Heart right ventricle (tissue), 16 donors: ENCODE results near the gene LAGE3. TPM values are rescaled to one million over a fixed set of nuclear protein-coding genes. Genes with fewer than 3 reads are reported as not detected.

Experiments used
- ATAC-seq, 8 donors: fragments of 200-7000 bp; cut with Tn5 transposase; one replicate each; pipeline ENCODE4 v1.9.1; 2020; ENCODE audit warnings: mild to moderate bottlenecking in 8 of 8, moderate library complexity in 8 of 8, moderate number of reproducible peaks in 1 of 8
- DNase-seq, 2 donors: peaks; one replicate each; pipeline ENCODE4 v3.0.0-alpha.2; 2020
- H3K27ac ChIP-seq, 10 donors: fragments of 200-600 bp; sonication (generic) in 2 of 10; one replicate each; pipeline versions ENCODE4 v1.5.0 to v1.8.0; 2020 to 2022; ENCODE audit warnings: mild to moderate bottlenecking in 3 of 10
- H3K27me3 ChIP-seq, 7 donors: fragments of 200-600 bp; one replicate each; pipeline ENCODE4 v1.8.0; 2021 to 2022; ENCODE audit warnings: mild to moderate bottlenecking in 2 of 7
- H3K36me3 ChIP-seq, 9 donors: fragments of 200-600 bp; sonication (generic) in 1 of 9; one replicate each; pipeline versions ENCODE4 v1.5.0 to v1.8.0; 2020 to 2022; ENCODE audit warnings: mild to moderate bottlenecking in 2 of 9
- H3K4me1 ChIP-seq, 9 donors: fragments of 200-600 bp; sonication (generic) in 1 of 9; one replicate each; pipeline versions ENCODE4 v1.5.0 to v1.8.0; 2020 to 2022; ENCODE audit warnings: mild to moderate bottlenecking in 4 of 9
- H3K4me3 ChIP-seq, 10 donors: fragments of 200-600 bp; sonication (generic) in 2 of 10; one replicate each; pipeline versions ENCODE4 v1.5.0 to v1.8.0; 2020 to 2022; ENCODE audit warnings: mild to moderate bottlenecking in 7 of 10, moderate library complexity in 2 of 10
- H3K9me3 ChIP-seq, 11 donors: fragments of 200-600 bp in 10 of 11; sonication (generic) in 2 of 11; one replicate each; pipeline versions ENCODE4 v1.5.0 to v1.8.0; 2013 to 2022; ENCODE audit warnings: mild to moderate bottlenecking in 2 of 11, control low read depth in 1 of 11, moderate library complexity in 1 of 11
- WGBS, 2 donors: extraction: QIAGEN DNeasy Blood & Tissue Kit; methylation state at CpG; one replicate each; pipeline ENCODE4 v1.1.7; 2013; ENCODE audit warnings: inconsistent platforms in 1 of 2; 5-methylcytosine and 5-hydroxymethylcytosine counted together
- intact Hi-C, 10 donors: fragments of 100-400 bp; cut with DNase I; formaldehyde crosslinking; loops; one replicate each; pipeline versions ENCODE4 v1.11.1 to v1.14.2; 2022
- polyA plus RNA-seq, 2 donors: library from polyadenylated mRNA; stranded (reverse); fragments of 200-250 nt; gene quantifications; one replicate each; pipeline ENCODE4 v1.2.3, GENCODE V29; 2013
- total RNA-seq, 10 donors: library from RNA; stranded (reverse); fragmentation: NEBNext Ultra II Directional in 3 of 10; extraction: Animal tissue kit (Norgen Biotek cat#: 25700) in 3 of 10; gene quantifications; one replicate each; pipeline versions ENCODE4 v1.2.1 to v1.2.4, GENCODE V29; 2021 to 2023
- TF ChIP-seq, protein P1 (sequence below), 9 donors: fragments of 200-600 bp; sonication (generic) in 2 of 9; IDR thresholded peaks; one replicate each; pipeline versions ENCODE4 v1.5.0 to v1.8.0; 2021 to 2022; ENCODE audit warnings: antibody characterized with exemption in 9 of 9, mild to moderate bottlenecking in 5 of 9, moderate library complexity in 1 of 9
- donor health status: Arrhythmogenic right ventricular cardiomyopathy.
- donor health status: ischemic (EF 13 %, LVEDD 7.1; RV severe dilation, severe dysfunction).
- donor health status: healthy with polysubstance abuse.
- donor health status: DM: no; HTN: yes; CAD: no.
- donor health status: DM: no; HTN: no; CAD: no.
- donor health status: ischemic (EF 25% LVEDD 6.9; RV normal size, moderate dysfunction).
- donor health status: ischemic (EF 25% LVEDD 5.7; RV mildly dilated, moderate dysfunction).
- donor health status: healthy.
- donor health status: DM: yes; HTN: yes; CAD: no.
- donor health status: Ischemic cardiomyopathy.
- donor health status: ischemic (EF 35%, LVEDD 5.7; RV mildly dilated, moderate dysfunction).
- donor health status: nonischemic (EF 11% LVEDD 7.7; RV severe dilation, severe dysfunction).
- donor health status: DM: yes; HTN: yes; CAD: no.
- donor health status: PGD.
- donor health status: ischemic (EF 29% LVEDD 5.4; RV normal size, mild dysfunction).
- donor health status: nonischemic (EF 23%, LVEDD 6.1; RV moderate dilation, normal function).

LAGE3 gene
- total and polyA plus RNA-seq, 12 donors: 7.5 to 38.2 (median 17.7) TPM

DNA sequence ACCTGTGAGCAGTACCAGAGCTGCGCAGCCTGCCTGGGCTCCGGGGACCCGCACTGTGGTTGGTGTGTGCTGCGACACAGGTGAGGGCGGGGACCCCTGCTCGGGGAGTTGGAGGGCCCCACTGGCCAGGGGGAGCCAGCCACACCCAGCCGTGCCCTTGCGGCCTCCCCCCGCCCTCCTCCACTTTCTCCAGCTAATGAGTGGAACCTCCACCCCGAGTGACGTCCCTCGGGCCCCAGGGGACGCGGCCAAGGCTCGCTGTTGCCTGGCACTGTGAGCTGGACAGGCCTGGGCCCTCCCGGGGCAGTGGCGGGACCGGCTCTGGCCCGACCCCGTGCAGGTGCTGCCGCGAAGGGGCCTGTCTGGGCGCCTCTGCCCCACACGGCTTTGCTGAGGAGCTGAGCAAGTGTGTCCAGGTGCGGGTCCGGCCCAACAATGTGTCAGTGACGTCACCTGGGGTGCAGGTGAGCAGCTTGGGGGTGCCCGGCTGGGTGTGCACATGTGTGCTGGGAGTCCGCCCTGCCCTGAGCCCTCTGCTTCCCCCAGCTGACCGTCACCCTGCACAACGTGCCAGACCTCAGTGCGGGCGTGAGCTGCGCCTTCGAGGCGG is 15.4 kb downstream of the LAGE3 start:
- WGBS, 2 donors: 91 to 92% methylated on average over 26 to 34 of the region's 36 CpGs
- H3K36me3 ChIP-seq: peaks cover 0 to 63% (median 0%) of the 10 kb centered on the region in 9 donors
- TF ChIP-seq, protein P1, sequence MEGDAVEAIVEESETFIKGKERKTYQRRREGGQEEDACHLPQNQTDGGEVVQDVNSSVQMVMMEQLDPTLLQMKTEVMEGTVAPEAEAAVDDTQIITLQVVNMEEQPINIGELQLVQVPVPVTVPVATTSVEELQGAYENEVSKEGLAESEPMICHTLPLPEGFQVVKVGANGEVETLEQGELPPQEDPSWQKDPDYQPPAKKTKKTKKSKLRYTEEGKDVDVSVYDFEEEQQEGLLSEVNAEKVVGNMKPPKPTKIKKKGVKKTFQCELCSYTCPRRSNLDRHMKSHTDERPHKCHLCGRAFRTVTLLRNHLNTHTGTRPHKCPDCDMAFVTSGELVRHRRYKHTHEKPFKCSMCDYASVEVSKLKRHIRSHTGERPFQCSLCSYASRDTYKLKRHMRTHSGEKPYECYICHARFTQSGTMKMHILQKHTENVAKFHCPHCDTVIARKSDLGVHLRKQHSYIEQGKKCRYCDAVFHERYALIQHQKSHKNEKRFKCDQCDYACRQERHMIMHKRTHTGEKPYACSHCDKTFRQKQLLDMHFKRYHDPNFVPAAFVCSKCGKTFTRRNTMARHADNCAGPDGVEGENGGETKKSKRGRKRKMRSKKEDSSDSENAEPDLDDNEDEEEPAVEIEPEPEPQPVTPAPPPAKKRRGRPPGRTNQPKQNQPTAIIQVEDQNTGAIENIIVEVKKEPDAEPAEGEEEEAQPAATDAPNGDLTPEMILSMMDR (IDR thresholded peaks at IDR 0.05): no peak
- ATAC-seq: no peak
- DNase-seq: no peak
- no peaks in the 10 kb centered on the region for H3K9me3 ChIP-seq
- H3K4me1 ChIP-seq: peaks cover 0 to 7% (median 5%) of the 10 kb centered on the region in 9 donors
- no peak overlapping the region for H3K4me3 ChIP-seq
- intact Hi-C loops: no loop called here
- no peaks in the 10 kb centered on the region for H3K27me3 ChIP-seq
- H3K27ac ChIP-seq: no peak overlapping the region

DNA sequence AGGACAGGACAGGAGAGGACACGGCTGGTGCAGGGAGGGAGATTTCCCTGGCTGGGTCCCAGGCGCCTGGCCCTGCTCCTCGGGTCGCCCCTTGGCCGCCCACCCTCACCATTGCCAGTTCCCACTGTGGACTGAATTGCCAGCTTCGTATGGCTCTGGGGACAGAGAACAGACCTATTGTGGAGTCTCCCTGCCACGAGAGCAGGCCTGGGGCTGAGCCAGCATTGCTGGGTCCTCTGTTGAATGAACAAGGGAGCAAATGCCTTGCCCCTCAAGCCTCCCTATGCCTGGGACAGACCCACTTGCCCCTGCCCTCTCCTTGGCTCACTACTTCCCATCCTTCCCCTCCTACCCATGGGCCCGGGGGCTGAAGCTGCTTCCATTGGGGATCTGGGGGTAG is 16.7 kb downstream of the LAGE3 start:
- no peak for ATAC-seq
- H3K4me3 ChIP-seq: no peak overlapping the region
- peaks cover 0 to 51% (median 0%) of the 10 kb centered on the region in 9 donors for H3K36me3 ChIP-seq
- H3K9me3 ChIP-seq: no peaks in the 10 kb centered on the region
- intact Hi-C loops: no loop called here
- no peak for DNase-seq
- 68 to 80% methylated on average over 3 to 8 of the region's 8 CpGs for WGBS, 2 donors
- TF ChIP-seq, protein P1 (IDR thresholded peaks at IDR 0.05): no peak
- H3K27me3 ChIP-seq: peaks cover 0 to under 1% (median 0%) of the 10 kb centered on the region in 7 donors
- peaks cover 0 to 9% (median 5%) of the 10 kb centered on the region in 9 donors for H3K4me1 ChIP-seq
- H3K27ac ChIP-seq: no peak overlapping the region

DNA sequence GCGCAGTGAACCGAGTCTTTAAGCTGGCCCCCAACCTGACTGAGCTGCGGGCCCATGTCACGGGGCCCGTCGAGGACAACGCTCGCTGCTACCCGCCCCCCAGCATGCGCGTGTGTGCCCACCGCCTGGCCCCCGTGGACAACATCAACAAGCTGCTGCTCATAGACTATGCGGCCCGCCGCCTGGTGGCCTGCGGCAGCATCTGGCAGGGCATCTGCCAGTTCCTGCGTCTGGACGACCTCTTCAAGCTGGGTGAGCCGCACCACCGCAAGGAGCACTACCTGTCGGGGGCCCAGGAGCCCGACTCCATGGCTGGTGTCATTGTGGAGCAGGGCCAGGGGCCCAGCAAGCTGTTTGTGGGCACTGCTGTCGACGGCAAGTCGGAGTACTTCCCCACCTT is 18.8 kb downstream of the LAGE3 start:
- 81 to 86% methylated on average over 23 to 26 of the region's 26 CpGs for WGBS, 2 donors
- ATAC-seq: no peak
- no peak overlapping the region for H3K27ac ChIP-seq

DNA sequence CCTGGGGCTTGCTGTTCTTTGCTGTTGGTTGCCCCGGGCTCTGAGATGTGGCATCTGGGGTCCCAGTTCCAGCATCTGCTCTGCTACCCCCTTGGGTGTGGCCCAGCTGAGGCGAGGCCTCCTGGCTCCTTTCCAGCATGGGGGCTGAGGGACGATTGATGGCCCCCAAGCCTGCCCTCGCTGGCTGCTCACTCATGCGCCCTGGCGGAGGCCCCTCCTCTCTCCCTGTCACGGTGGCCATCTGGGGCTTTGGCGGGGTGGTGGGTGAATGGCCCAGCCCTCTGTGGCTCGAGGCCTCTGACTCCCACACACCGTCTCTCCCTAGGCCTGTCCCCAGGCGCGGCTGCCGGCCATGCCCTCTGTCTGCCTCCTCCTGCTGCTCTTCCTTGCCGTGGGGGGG is 19.2 kb downstream of the LAGE3 start:
- intact Hi-C loops: loop anchor here in 1 of 10 donors (10.0 kb wide), 1 partner anchor 55 kb away; the partner anchor contains the start of gene FAM3A
- DNase-seq (no peak), ATAC-seq (peak in 3 of 8 donors; percentile 3 to 31 (median 22))
- TF ChIP-seq, protein P1 (IDR thresholded peaks at IDR 0.05): no peak
- Histone ChIP-seq H3K4me3 (peak overlapping the region in 7 of 10 donors; percentile 5 to 71 (median 64)), H3K27ac (peak overlapping the region in 3 of 10 donors; percentile 28 to 79 (median 64)), H3K36me3 (peaks cover 0 to 25% (median 0%) of the 10 kb centered on the region in 9 donors), H3K4me1 (peaks cover 0 to 9% (median 5%) of the 10 kb centered on the region in 9 donors), H3K9me3 (no peaks in the 10 kb centered on the region), H3K27me3 (peaks cover 0 to 6% (median 0%) of the 10 kb centered on the region in 7 donors)
- WGBS, 2 donors: 51 to 53% methylated on average over 10 to 14 of the region's 14 CpGs

More for the DNA sequence above, 18.8 kb downstream of the LAGE3 start:
- H3K4me1 ChIP-seq: peaks cover 0 to 9% (median 5%) of the 10 kb centered on the region in 9 donors
- intact Hi-C loops: no loop called here
- peaks cover 0 to 30% (median 0%) of the 10 kb centered on the region in 9 donors for H3K36me3 ChIP-seq
- TF ChIP-seq, protein P1 (IDR thresholded peaks at IDR 0.05): no peak
- H3K27me3 ChIP-seq: peaks cover 0 to 6% (median 0%) of the 10 kb centered on the region in 7 donors
- DNase-seq: no peak
- no peaks in the 10 kb centered on the region for H3K9me3 ChIP-seq
- peak overlapping the region in 1 of 10 donors; percentile 71 for H3K4me3 ChIP-seq
